Right ventricle myocardium inferior (tissue), 1 donor: ENCODE measurements around the gene SRGAP2C. TPM values are rescaled to one million over a fixed set of nuclear protein-coding genes. Genes with fewer than 3 reads are reported as not detected.
"Not testable (repeated sequence)": the region's sequence is repeated elsewhere in the genome, so short reads cannot be mapped to it uniquely, and the experiment has no call there.

ENCODE experiments used
- ATAC-seq: fragments of 200-7000 bp; cut with Tn5 transposase; one replicate; pipeline ENCODE4 v1.9.1; 2020; ENCODE audit warnings: mild to moderate bottlenecking, moderate library complexity
- DNase-seq: peaks from one replicate; pipeline ENCODE4 v3.0.0; 2021; ENCODE audit errors: missing footprints
- intact Hi-C: fragments of 100-400 bp; cut with DNase I; formaldehyde crosslinking; loops from one replicate; pipeline ENCODE4 v1.11.0; 2022
- total RNA-seq: library from RNA; stranded (reverse); fragmentation: NEBNext Ultra II Directional; extraction: Animal tissue kit (Norgen Biotek cat#: 25700); gene quantifications from one replicate; pipeline ENCODE4 v1.2.1, GENCODE V29; 2021
- donor health status: DM: no; HTN: yes; CAD: no; lungs with severe emphysema.

Gene SRGAP2C
- total RNA-seq, 1 donor from 2014 or later: 14.0 TPM

- intact Hi-C loops, DNase-seq, ATAC-seq: not testable (repeated sequence)
Observed at GRCh38 chr1:121215699-121216417, 31.1 kb downstream of the SRGAP2C start.

- intact Hi-C loops, DNase-seq, ATAC-seq: not testable (repeated sequence)
Observed at GRCh38 chr1:121216676-121217075, 31.9 kb downstream of the SRGAP2C start.

- not testable (repeated sequence) for ATAC-seq
Observed at GRCh38 chr1:121221770-121222169, 37.0 kb downstream of the SRGAP2C start.

GRCh38 chr1:121224714-121225113, 39.9 kb downstream of the SRGAP2C start:
- DNase-seq, intact Hi-C loops: not testable (repeated sequence)
- peak; percentile 75 for ATAC-seq

More at GRCh38 chr1:121221770-121222169, 37.0 kb downstream of the SRGAP2C start:
- DNase-seq, intact Hi-C loops: not testable (repeated sequence)

- ATAC-seq, DNase-seq, intact Hi-C loops: not testable (repeated sequence)
Observed at GRCh38 chr1:121226295-121226904, 41.6 kb downstream of the SRGAP2C start.

- DNase-seq, intact Hi-C loops, ATAC-seq: not testable (repeated sequence)
Observed at GRCh38 chr1:121226925-121227324, 42.1 kb downstream of the SRGAP2C start.

- intact Hi-C loops, DNase-seq: not testable (repeated sequence)
- ATAC-seq: peak; percentile 33
Observed at GRCh38 chr1:121227544-121228330, 43.0 kb downstream of the SRGAP2C start.

GRCh38 chr1:121230636-121231035, 45.9 kb downstream of the SRGAP2C start:
- intact Hi-C loops, ATAC-seq, DNase-seq: not testable (repeated sequence)

- ATAC-seq, DNase-seq, intact Hi-C loops: not testable (repeated sequence)
Observed at GRCh38 chr1:121232445-121233125, 47.8 kb downstream of the SRGAP2C start.

- ATAC-seq, intact Hi-C loops, DNase-seq: not testable (repeated sequence)
Observed at GRCh38 chr1:121234090-121234759, 49.5 kb downstream of the SRGAP2C start.

- intact Hi-C loops, DNase-seq, ATAC-seq: not testable (repeated sequence)
Observed at GRCh38 chr1:121238384-121238783, 53.6 kb downstream of the SRGAP2C start.

- DNase-seq, intact Hi-C loops, ATAC-seq: not testable (repeated sequence)
Observed at GRCh38 chr1:121243913-121244312, 59.1 kb downstream of the SRGAP2C start.

GRCh38 chr1:121246399-121246798, 61.6 kb downstream of the SRGAP2C start:
- intact Hi-C loops, DNase-seq, ATAC-seq: not testable (repeated sequence)

GRCh38 chr1:121252656-121253055, 67.9 kb downstream of the SRGAP2C start:
- ATAC-seq, intact Hi-C loops, DNase-seq: not testable (repeated sequence)

GRCh38 chr1:121254618-121255017, 69.8 kb downstream of the SRGAP2C start:
- DNase-seq, intact Hi-C loops, ATAC-seq: not testable (repeated sequence)

- DNase-seq, ATAC-seq, intact Hi-C loops: not testable (repeated sequence)
Observed at GRCh38 chr1:121257632-121258031, 72.9 kb downstream of the SRGAP2C start.

- ATAC-seq, DNase-seq, intact Hi-C loops: not testable (repeated sequence)
Observed at GRCh38 chr1:121258134-121258533, 73.4 kb downstream of the SRGAP2C start.

GRCh38 chr1:121260205-121260604, 75.4 kb downstream of the SRGAP2C start:
- intact Hi-C loops, ATAC-seq, DNase-seq: not testable (repeated sequence)
